ENCODE data around the gene TSPAN17. TPM values are rescaled to one million over a fixed set of nuclear protein-coding genes. Genes with fewer than 3 reads are reported as not detected.
A peak's percentile ranks its signal among the peaks of the same experiment; 100 is the strongest.

The TSPAN17 gene
- total and polyA plus RNA-seq, 7 experiments from 2014 or later, result 16.5 to 47.6 (median 19.3) TPM

- ChIA-PET CTCF (no interaction called here), POLR2A (interaction anchor here (0.5 kb wide), 1 partner anchor 750 kb away, joined by 3 read pairs; no protein-coding TSS in a partner anchor)
- DNase-seq (no peak), ATAC-seq (no peak)
- intact Hi-C loops (cut with micrococcal nuclease), result loop anchor here (5.0 kb wide), 2 partner anchors 157 to 367 kb away; partner anchors contain the start of genes UNC5A (in 2 of the 2) and ZNF346 (in 1 of the 2)
- Mint-ChIP-seq H3K27ac (peak overlapping the region in 3 of 9 donors; percentile 8 to 52 (median 49)), H3K36me3 (peaks cover 0 to 9% (median 6%) of the 10 kb centered on the region in 5 donors), H3K4me1 (peaks cover 39 to 66% (median 51%) of the 10 kb centered on the region in 7 donors), H3K9me3 (no peaks in the 10 kb centered on the region), H3K27me3 (no peaks in the 10 kb centered on the region), H3K4me3 (no peak overlapping the region)
- H3K27ac ChIP-seq (ENCODE audit: low read depth, low read length), result no peak overlapping the region
- H3K9me3 ChIP-seq (ENCODE audit: control insufficient read depth in 2 of 3, low read length in 3 of 3), result no peaks in the 10 kb centered on the region
- H3K4me1 ChIP-seq (ENCODE audit: control insufficient read depth in 2 of 2, insufficient read depth in 2 of 2, low read length in 2 of 2), result peaks cover 19 to 42% of the 10 kb centered on the region in 2 donors
- peaks cover 0 to 22% (median 0%) of the 10 kb centered on the region in 3 experiments for H3K36me3 ChIP-seq (ENCODE audit: control insufficient read depth in 2 of 3, insufficient read depth in 3 of 3, low read length in 3 of 3)
- H3K4me3 ChIP-seq (ENCODE audit: low read length), result no peak overlapping the region
- H3K27me3 ChIP-seq (ENCODE audit: control insufficient read depth in 2 of 2, insufficient read depth in 2 of 2, low read length in 2 of 2), result no peaks in the 10 kb centered on the region
Observed at GRCh38 chr5:176654856-176655255, 7.6 kb downstream of the TSPAN17 start.

GRCh38 chr5:176656467-176656990 is 9.2 kb downstream of the TSPAN17 start:
- POLR2A ChIA-PET, result interaction anchor here (5.3 kb wide), 1 partner anchor 8 kb away, joined by 36 read pairs; the partner anchor contains the start of gene TSPAN17
- H3K9me3 ChIP-seq (ENCODE audit: control insufficient read depth in 2 of 3, low read length in 3 of 3), result no peaks in the 10 kb centered on the region
- intact Hi-C loops (cut with micrococcal nuclease), result loop anchor here (5.0 kb wide), 2 partner anchors 156 to 366 kb away; partner anchors contain the start of genes UNC5A (in 2 of the 2) and ZNF346 (in 1 of the 2)
- H3K4me1 Mint-ChIP-seq, result peaks cover 33 to 61% (median 49%) of the 10 kb centered on the region in 7 donors
- no peaks in the 10 kb centered on the region for H3K9me3 Mint-ChIP-seq
- peaks cover 31 to 41% of the 10 kb centered on the region in 2 donors for H3K4me1 ChIP-seq (ENCODE audit: control insufficient read depth in 2 of 2, insufficient read depth in 2 of 2, low read length in 2 of 2)
- H3K4me3 Mint-ChIP-seq, result peak overlapping the region in 1 of 10 donors; percentile 14
- H3K27ac ChIP-seq (ENCODE audit: low read depth, low read length), result no peak overlapping the region
- H3K36me3 Mint-ChIP-seq, result peaks cover 0 to 9% (median 6%) of the 10 kb centered on the region in 5 donors
- no peak for DNase-seq
- CTCF ChIA-PET, result interaction anchor here (0.7 to 1.1 kb wide), 2 partner anchors 80 to 456 kb away, joined by 3 read pairs; no protein-coding TSS in a partner anchor
- peaks cover 0 to 22% (median 0%) of the 10 kb centered on the region in 3 experiments for H3K36me3 ChIP-seq (ENCODE audit: control insufficient read depth in 2 of 3, insufficient read depth in 3 of 3, low read length in 3 of 3)
- H3K4me3 ChIP-seq (ENCODE audit: low read length), result no peak overlapping the region
- ATAC-seq, result no peak
- peak overlapping the region in 2 of 9 donors; percentile 6 to 13 for H3K27ac Mint-ChIP-seq
- no peaks in the 10 kb centered on the region for H3K27me3 ChIP-seq (ENCODE audit: control insufficient read depth in 2 of 2, insufficient read depth in 2 of 2, low read length in 2 of 2)
- no peaks in the 10 kb centered on the region for H3K27me3 Mint-ChIP-seq

GRCh38 chr5:176658007-176658599 is 10.8 kb downstream of the TSPAN17 start:
- Histone ChIP-seq H3K4me1 (ENCODE audit: control insufficient read depth in 2 of 2, insufficient read depth in 2 of 2, low read length in 2 of 2) (peaks cover 31 to 34% of the 10 kb centered on the region in 2 donors), H3K4me3 (ENCODE audit: low read length) (peak overlapping the region; percentile 53), H3K27ac (ENCODE audit: low read depth, low read length) (no peak overlapping the region), H3K9me3 (ENCODE audit: control insufficient read depth in 2 of 3, low read length in 3 of 3) (no peaks in the 10 kb centered on the region), H3K27me3 (ENCODE audit: control insufficient read depth in 2 of 2, insufficient read depth in 2 of 2, low read length in 2 of 2) (no peaks in the 10 kb centered on the region), H3K36me3 (ENCODE audit: control insufficient read depth in 2 of 3, insufficient read depth in 3 of 3, low read length in 3 of 3) (peaks cover 0 to 22% (median 0%) of the 10 kb centered on the region in 3 experiments)
- H3K36me3 Mint-ChIP-seq, result peaks cover 0 to 9% (median 6%) of the 10 kb centered on the region in 5 donors
- H3K4me3 Mint-ChIP-seq, result peak overlapping the region; percentile 63 to 88 (median 82)
- DNase-seq (peak; percentile 44 to 67 (median 55)), ATAC-seq (peak; percentile 83)
- H3K9me3 Mint-ChIP-seq, result no peaks in the 10 kb centered on the region
- POLR2A ChIA-PET, result interaction anchor here (0.6 to 5.3 kb wide), 2 partner anchors 10 to 1015 kb away, joined by 5 to 36 read pairs; partner anchors contain the start of gene TSPAN17
- no peaks in the 10 kb centered on the region for H3K27me3 Mint-ChIP-seq
- H3K27ac Mint-ChIP-seq, result peak overlapping the region; percentile 5 to 94 (median 56)
- intact Hi-C loops (cut with micrococcal nuclease), result loop anchor here (1.0 to 5.0 kb wide), 8 partner anchors 9 to 455 kb away; partner anchors contain the start of genes UNC5A (in 2 of the 2), CLTB (in 1 of the 2), TSPAN17 (in 1 of the 2) and ZNF346 (in 1 of the 2)
- H3K4me1 Mint-ChIP-seq, result peaks cover 33 to 45% (median 41%) of the 10 kb centered on the region in 7 donors
- CTCF ChIA-PET, result interaction anchor here (0.6 to 1.5 kb wide), 8 partner anchors 9 to 929 kb away, joined by 3 to 5 read pairs (median 3); no protein-coding TSS in a partner anchor

GRCh38 chr5:176658817-176659511 is 11.7 kb downstream of the TSPAN17 start:
- Histone ChIP-seq H3K27ac (ENCODE audit: low read depth, low read length) (peak overlapping the region; percentile 53), H3K27me3 (ENCODE audit: control insufficient read depth in 2 of 2, insufficient read depth in 2 of 2, low read length in 2 of 2) (no peaks in the 10 kb centered on the region), H3K4me1 (ENCODE audit: control insufficient read depth in 2 of 2, insufficient read depth in 2 of 2, low read length in 2 of 2) (peaks cover 26 to 31% of the 10 kb centered on the region in 2 donors), H3K36me3 (ENCODE audit: control insufficient read depth in 2 of 3, insufficient read depth in 3 of 3, low read length in 3 of 3) (peaks cover 0 to 20% (median 0%) of the 10 kb centered on the region in 3 experiments), H3K4me3 (ENCODE audit: low read length) (peak overlapping the region; percentile 53), H3K9me3 (ENCODE audit: control insufficient read depth in 2 of 3, low read length in 3 of 3) (no peaks in the 10 kb centered on the region)
- peaks cover 0 to 6% (median 5%) of the 10 kb centered on the region in 5 donors for H3K27me3 Mint-ChIP-seq
- intact Hi-C loops (cut with micrococcal nuclease), result loop anchor here (1.0 to 5.0 kb wide), 8 partner anchors 10 to 454 kb away; partner anchors contain the start of genes UNC5A (in 2 of the 2), CLTB (in 1 of the 2), TSPAN17 (in 1 of the 2) and ZNF346 (in 1 of the 2)
- H3K4me1 Mint-ChIP-seq, result peaks cover 24 to 36% (median 33%) of the 10 kb centered on the region in 7 donors
- ATAC-seq (peak; percentile 26), DNase-seq (peak in 6 of 9 donors; percentile 26 to 49 (median 34))
- H3K36me3 Mint-ChIP-seq, result peaks cover 0 to 4% (median 0%) of the 10 kb centered on the region in 5 donors
- peak overlapping the region; percentile 25 to 94 (median 67) for H3K27ac Mint-ChIP-seq
- POLR2A ChIA-PET, result interaction anchor here (5.3 kb wide), 1 partner anchor 11 kb away, joined by 36 read pairs; the partner anchor contains the start of gene TSPAN17
- no peaks in the 10 kb centered on the region for H3K9me3 Mint-ChIP-seq
- H3K4me3 Mint-ChIP-seq, result peak overlapping the region; percentile 63 to 88 (median 82)
- CTCF ChIA-PET, result interaction anchor here (0.7 to 2.3 kb wide), 5 partner anchors 9 to 929 kb away, joined by 3 to 16 read pairs (median 3); partner anchors contain the start of gene TSPAN17

- Mint-ChIP-seq H3K27me3 (peaks cover 0 to 11% (median 10%) of the 10 kb centered on the region in 5 donors), H3K27ac (peak overlapping the region in 7 of 9 donors; percentile 56 to 94 (median 67)), H3K9me3 (no peaks in the 10 kb centered on the region), H3K4me1 (peaks cover 26 to 35% (median 33%) of the 10 kb centered on the region in 7 donors), H3K36me3 (peaks cover 0 to 4% (median 0%) of the 10 kb centered on the region in 5 donors), H3K4me3 (peak overlapping the region; percentile 63 to 88 (median 82))
- ATAC-seq, result no peak
- POLR2A ChIA-PET, result interaction anchor here (5.3 kb wide), 1 partner anchor 11 kb away, joined by 36 read pairs; the partner anchor contains the start of gene TSPAN17
- CTCF ChIA-PET, result interaction anchor here (1.5 to 2.3 kb wide), 2 partner anchors 10 to 12 kb away, joined by 4 to 16 read pairs; partner anchors contain the start of gene TSPAN17
- H3K9me3 ChIP-seq (ENCODE audit: control insufficient read depth in 2 of 3, low read length in 3 of 3), result no peaks in the 10 kb centered on the region
- H3K4me3 ChIP-seq (ENCODE audit: low read length), result no peak overlapping the region
- DNase-seq, result no peak
- H3K36me3 ChIP-seq (ENCODE audit: control insufficient read depth in 2 of 3, insufficient read depth in 3 of 3, low read length in 3 of 3), result peaks cover 0 to 17% (median 0%) of the 10 kb centered on the region in 3 experiments
- intact Hi-C loops (cut with micrococcal nuclease), result loop anchor here (2.0 to 5.0 kb wide), 4 partner anchors 153 to 453 kb away; partner anchors contain the start of genes UNC5A (in 2 of the 2) and ZNF346 (in 1 of the 2)
- peaks cover 25 to 31% of the 10 kb centered on the region in 2 donors for H3K4me1 ChIP-seq (ENCODE audit: control insufficient read depth in 2 of 2, insufficient read depth in 2 of 2, low read length in 2 of 2)
- no peaks in the 10 kb centered on the region for H3K27me3 ChIP-seq (ENCODE audit: control insufficient read depth in 2 of 2, insufficient read depth in 2 of 2, low read length in 2 of 2)
- peak overlapping the region; percentile 53 for H3K27ac ChIP-seq (ENCODE audit: low read depth, low read length)
Observed at GRCh38 chr5:176659512-176659839, 12.2 kb downstream of the TSPAN17 start.
